ENCODE measurements around the gene UTY. TPM values are rescaled to one million over a fixed set of nuclear protein-coding genes. Genes with fewer than 3 reads are reported as not detected.
"Not testable (repeated sequence)": the region's sequence is repeated elsewhere in the genome, so short reads cannot be mapped to it uniquely, and the experiment has no call there.

The UTY gene
- total and polyA plus RNA-seq, 2 donors, result 9.4 TPM; not detected in 1

DNA sequence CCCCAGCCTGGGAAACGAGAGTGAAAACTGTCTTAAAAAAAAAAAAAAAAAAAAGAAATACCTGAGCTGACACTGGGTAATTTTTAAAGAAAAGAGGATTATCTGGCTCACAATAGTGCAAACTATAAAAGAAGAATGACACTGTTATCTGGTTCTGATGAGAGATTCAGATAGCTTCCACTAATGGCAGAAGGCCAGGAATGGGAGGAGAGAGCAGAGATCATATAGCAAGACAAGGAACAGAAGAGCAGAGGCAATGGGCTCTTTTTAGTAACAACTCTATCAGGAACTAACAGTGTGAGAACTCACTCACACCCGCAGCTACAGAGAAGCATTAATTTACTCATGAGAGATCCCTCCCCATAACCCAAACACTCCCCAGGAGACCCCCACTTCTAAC lies 184.8 kb downstream of the UTY start:
- Histone ChIP-seq H3K27me3 (ENCODE audit: control insufficient read depth in 2 of 2, insufficient read depth in 1 of 2, low read length in 1 of 2) (no peaks in the 10 kb centered on the region), H3K36me3 (ENCODE audit: control insufficient read depth in 2 of 2, insufficient read depth in 2 of 2, low read length in 1 of 2) (peaks cover 0 to 19% of the 10 kb centered on the region in 2 donors), H3K27ac (ENCODE audit: low read depth in 1 of 2, low read length in 1 of 2) (no peak overlapping the region), H3K9me3 (ENCODE audit: control insufficient read depth in 2 of 2, insufficient read depth in 1 of 2, low read length in 1 of 2) (no peaks in the 10 kb centered on the region), H3K4me1 (ENCODE audit: control insufficient read depth in 2 of 2, insufficient read depth in 2 of 2, low read length in 2 of 2) (no peaks in the 10 kb centered on the region), H3K4me3 (ENCODE audit: low read length in 2 of 2) (no peak overlapping the region)
- WGBS, result 94% methylated on average over 2 of the region's 2 CpGs
- DNase-seq (ENCODE audit: low read depth in 6 of 9, low spot score in 9 of 9), result no peak

DNA sequence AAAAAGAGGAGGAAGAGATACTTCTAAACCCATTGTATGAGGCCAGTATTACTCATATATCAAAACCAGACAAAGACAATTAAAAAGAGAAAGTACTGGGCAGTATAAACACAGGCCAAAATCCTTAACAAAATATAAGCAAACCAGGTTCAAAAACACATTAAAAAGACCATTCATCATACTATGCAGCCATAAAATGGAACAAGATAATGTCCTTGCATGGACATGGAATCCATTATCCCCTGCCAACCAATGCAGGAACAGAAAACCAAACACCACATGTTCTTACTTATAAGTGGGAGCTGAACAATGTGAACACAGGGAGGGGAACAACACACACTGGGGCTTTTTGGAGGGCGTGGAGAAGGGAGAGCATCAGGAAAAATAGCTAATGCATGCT lies 188.6 kb downstream of the UTY start:
- Histone ChIP-seq H3K4me3 (ENCODE audit: low read length in 2 of 2) (no peak overlapping the region), H3K36me3 (ENCODE audit: control insufficient read depth in 2 of 2, insufficient read depth in 2 of 2, low read length in 1 of 2) (peaks cover 0 to 25% of the 10 kb centered on the region in 2 donors), H3K4me1 (ENCODE audit: control insufficient read depth in 2 of 2, insufficient read depth in 2 of 2, low read length in 2 of 2) (no peaks in the 10 kb centered on the region), H3K27me3 (ENCODE audit: control insufficient read depth in 2 of 2, insufficient read depth in 1 of 2, low read length in 1 of 2) (no peaks in the 10 kb centered on the region), H3K9me3 (ENCODE audit: control insufficient read depth in 2 of 2, insufficient read depth in 1 of 2, low read length in 1 of 2) (peaks cover 0 to 2% of the 10 kb centered on the region in 2 donors), H3K27ac (ENCODE audit: low read depth in 1 of 2, low read length in 1 of 2) (no peak overlapping the region)
- DNase-seq (ENCODE audit: low read depth in 6 of 9, low spot score in 9 of 9), result no peak
- 100% methylated on average over 1 of the region's 1 CpG for WGBS

DNA sequence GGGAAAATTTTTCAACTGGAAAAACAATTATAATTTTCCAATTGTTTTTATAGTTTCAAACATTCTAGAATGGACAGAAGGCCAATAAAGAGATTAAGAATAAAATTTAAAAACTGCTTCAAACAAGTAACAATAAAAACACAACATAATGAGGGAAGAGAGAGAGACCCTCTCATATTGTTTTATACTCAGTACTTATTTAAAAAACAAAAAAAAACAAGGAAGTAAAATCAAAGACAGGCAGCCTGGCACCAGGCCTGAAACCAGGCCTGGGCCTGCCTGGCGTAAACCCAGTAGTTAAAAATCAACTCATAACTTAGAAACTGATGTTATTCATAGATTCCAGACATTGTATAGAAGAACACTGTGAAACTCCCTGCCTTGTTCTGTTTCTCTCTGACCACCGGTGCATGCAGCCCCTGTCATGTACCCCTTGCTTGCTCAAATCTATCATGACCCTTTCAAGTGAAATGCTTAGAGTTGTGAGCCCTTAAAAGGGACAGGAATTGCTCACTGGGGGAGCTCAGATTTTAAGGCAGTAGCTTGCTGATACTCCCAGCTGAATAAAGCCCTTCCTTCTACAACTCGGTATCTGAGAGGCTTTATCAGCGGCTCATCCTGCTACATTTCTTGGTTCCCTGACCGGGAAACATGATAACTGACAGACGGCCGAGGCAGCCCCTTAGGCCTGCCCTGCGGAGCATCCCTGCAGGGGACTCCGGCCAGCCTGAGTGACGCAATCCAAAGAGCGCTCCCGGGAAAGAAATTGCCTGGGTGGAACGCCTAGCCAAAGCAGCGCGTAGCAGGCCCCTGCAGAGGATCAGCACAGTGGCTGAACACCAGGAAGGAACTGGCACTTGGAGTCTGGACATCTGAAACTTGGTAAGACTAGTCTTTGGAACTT lies 197.4 kb downstream of the UTY start:
- not testable (repeated sequence) for H3K27ac ChIP-seq (ENCODE audit: low read depth in 1 of 2, low read length in 1 of 2); H3K27me3 ChIP-seq (ENCODE audit: control insufficient read depth in 2 of 2, insufficient read depth in 1 of 2, low read length in 1 of 2); DNase-seq (ENCODE audit: low read depth in 6 of 9, low spot score in 9 of 9); H3K4me3 ChIP-seq (ENCODE audit: low read length in 2 of 2); H3K4me1 ChIP-seq (ENCODE audit: control insufficient read depth in 2 of 2, insufficient read depth in 2 of 2, low read length in 2 of 2); H3K9me3 ChIP-seq (ENCODE audit: control insufficient read depth in 2 of 2, insufficient read depth in 1 of 2, low read length in 1 of 2)
- peaks cover 0 to 25% of the 10 kb centered on the region in 2 donors for H3K36me3 ChIP-seq (ENCODE audit: control insufficient read depth in 2 of 2, insufficient read depth in 2 of 2, low read length in 1 of 2)
- WGBS, result 97% methylated on average over 15 of the region's 15 CpGs

DNA sequence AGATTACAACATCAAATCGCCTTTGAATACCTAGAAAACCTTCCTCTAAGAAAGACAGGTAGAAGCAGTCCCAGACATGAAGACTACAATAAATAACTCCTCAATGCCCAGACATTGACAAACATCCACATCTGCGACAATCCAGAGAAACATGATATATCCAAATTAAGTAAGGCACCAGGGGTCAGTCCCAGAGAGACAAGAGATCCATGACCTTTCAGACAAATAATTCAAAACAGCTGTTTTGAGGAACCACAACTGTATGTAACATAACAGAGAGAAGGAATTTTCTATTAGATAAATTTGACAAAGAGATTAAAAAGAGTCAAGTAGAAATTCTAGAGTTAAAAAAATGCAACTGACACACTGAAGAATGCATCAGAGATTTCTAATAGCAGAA lies 200.3 kb downstream of the UTY start:
- no peaks in the 10 kb centered on the region for H3K4me1 ChIP-seq (ENCODE audit: control insufficient read depth in 2 of 2, insufficient read depth in 2 of 2, low read length in 2 of 2)
- peaks cover 0 to 21% of the 10 kb centered on the region in 2 donors for H3K36me3 ChIP-seq (ENCODE audit: control insufficient read depth in 2 of 2, insufficient read depth in 2 of 2, low read length in 1 of 2)
- H3K4me3 ChIP-seq (ENCODE audit: low read length in 2 of 2), result no peak overlapping the region
- no peak overlapping the region for H3K27ac ChIP-seq (ENCODE audit: low read depth in 1 of 2, low read length in 1 of 2)
- WGBS, result 98% methylated on average over 2 of the region's 2 CpGs
- H3K27me3 ChIP-seq (ENCODE audit: control insufficient read depth in 2 of 2, insufficient read depth in 1 of 2, low read length in 1 of 2), result no peaks in the 10 kb centered on the region
- no peaks in the 10 kb centered on the region for H3K9me3 ChIP-seq (ENCODE audit: control insufficient read depth in 2 of 2, insufficient read depth in 1 of 2, low read length in 1 of 2)
- DNase-seq (ENCODE audit: low read depth in 6 of 9, low spot score in 9 of 9), result no peak

DNA sequence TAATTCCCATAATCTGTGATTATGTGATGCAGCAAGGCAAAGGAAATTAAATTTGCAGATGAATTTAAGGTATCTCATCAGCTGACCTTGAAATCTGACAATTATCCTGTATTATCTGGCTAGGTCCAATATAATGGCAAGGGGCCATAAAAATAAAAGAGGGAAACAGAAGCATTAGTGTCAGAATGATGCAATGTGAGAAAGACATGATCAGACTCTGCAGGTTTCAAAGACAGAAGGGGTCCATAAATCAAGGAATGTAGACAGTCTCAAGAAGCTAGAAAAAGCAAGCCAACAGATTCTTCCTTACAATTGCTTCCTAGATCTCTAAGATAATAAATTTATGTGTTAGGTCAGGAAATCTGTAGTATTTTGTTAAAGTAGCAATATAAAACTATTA lies 208.1 kb downstream of the UTY start:
- H3K4me1 ChIP-seq (ENCODE audit: control insufficient read depth in 2 of 2, insufficient read depth in 2 of 2, low read length in 2 of 2), result no peaks in the 10 kb centered on the region
- DNase-seq (ENCODE audit: low read depth in 6 of 9, low spot score in 9 of 9), result no peak
- H3K4me3 ChIP-seq (ENCODE audit: low read length in 2 of 2), result no peak overlapping the region
- no peaks in the 10 kb centered on the region for H3K9me3 ChIP-seq (ENCODE audit: control insufficient read depth in 2 of 2, insufficient read depth in 1 of 2, low read length in 1 of 2)
- peaks cover 0 to 14% of the 10 kb centered on the region in 2 donors for H3K36me3 ChIP-seq (ENCODE audit: control insufficient read depth in 2 of 2, insufficient read depth in 2 of 2, low read length in 1 of 2)
- no peak overlapping the region for H3K27ac ChIP-seq (ENCODE audit: low read depth in 1 of 2, low read length in 1 of 2)
- H3K27me3 ChIP-seq (ENCODE audit: control insufficient read depth in 2 of 2, insufficient read depth in 1 of 2, low read length in 1 of 2), result no peaks in the 10 kb centered on the region

DNA sequence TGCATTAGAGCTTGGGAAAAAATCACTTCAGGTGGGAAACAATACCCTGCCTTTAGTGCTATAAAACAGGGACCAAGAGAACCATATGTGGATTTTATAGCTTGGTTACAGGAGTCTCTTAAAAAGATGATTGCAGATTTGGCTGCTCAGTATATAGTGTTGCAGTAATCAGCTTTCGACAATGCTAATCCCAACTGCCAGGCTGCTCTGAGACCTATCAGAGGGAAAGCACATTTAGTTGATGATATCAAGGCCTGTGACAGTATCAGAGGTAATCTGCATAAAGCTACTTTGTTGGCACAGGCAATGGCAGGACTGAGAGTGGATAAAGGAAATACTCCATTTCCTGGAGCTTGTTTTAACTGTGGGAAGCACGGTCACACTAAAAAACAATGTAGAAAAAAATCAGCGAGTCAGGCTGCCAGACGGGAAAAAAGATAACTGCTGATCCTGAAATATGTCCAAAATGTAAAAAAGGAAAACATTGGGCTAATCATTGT lies 225.8 kb downstream of the UTY start:
- not testable (repeated sequence) for H3K27me3 ChIP-seq (ENCODE audit: control insufficient read depth in 2 of 2, insufficient read depth in 1 of 2, low read length in 1 of 2); H3K9me3 ChIP-seq (ENCODE audit: control insufficient read depth in 2 of 2, insufficient read depth in 1 of 2, low read length in 1 of 2); H3K27ac ChIP-seq (ENCODE audit: low read depth in 1 of 2, low read length in 1 of 2); H3K4me1 ChIP-seq (ENCODE audit: control insufficient read depth in 2 of 2, insufficient read depth in 2 of 2, low read length in 2 of 2); H3K36me3 ChIP-seq (ENCODE audit: control insufficient read depth in 2 of 2, insufficient read depth in 2 of 2, low read length in 1 of 2); H3K4me3 ChIP-seq (ENCODE audit: low read length in 2 of 2); DNase-seq (ENCODE audit: low read depth in 6 of 9, low spot score in 9 of 9)
- WGBS, result 98% methylated on average over 4 of the region's 4 CpGs

DNA sequence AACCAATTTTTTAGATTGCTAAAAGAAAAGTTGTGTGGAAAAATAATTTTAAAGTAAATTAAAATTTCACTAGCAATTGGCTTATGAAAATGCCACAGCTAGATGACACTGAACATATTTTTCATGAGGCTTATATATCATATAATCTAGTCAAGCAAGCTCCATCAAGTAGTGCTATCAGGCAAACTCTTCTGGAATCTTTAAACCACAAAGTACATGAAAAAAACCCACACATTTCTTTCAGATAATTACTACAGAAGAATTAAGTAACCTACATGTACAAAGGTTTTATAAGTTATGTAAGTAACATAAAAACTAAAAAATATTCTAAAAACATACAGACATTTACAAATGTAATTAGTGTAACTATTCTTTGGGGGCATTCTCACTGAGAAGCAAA lies 229.4 kb downstream of the UTY start:
- H3K27me3 ChIP-seq (ENCODE audit: control insufficient read depth in 2 of 2, insufficient read depth in 1 of 2, low read length in 1 of 2), result no peaks in the 10 kb centered on the region
- DNase-seq (ENCODE audit: low read depth in 6 of 9, low spot score in 9 of 9), result no peak
- no peaks in the 10 kb centered on the region for H3K36me3 ChIP-seq (ENCODE audit: control insufficient read depth in 2 of 2, insufficient read depth in 2 of 2, low read length in 1 of 2)
- no peak overlapping the region for H3K4me3 ChIP-seq (ENCODE audit: low read length in 2 of 2)
- H3K4me1 ChIP-seq (ENCODE audit: control insufficient read depth in 2 of 2, insufficient read depth in 2 of 2, low read length in 2 of 2), result no peaks in the 10 kb centered on the region
- no peaks in the 10 kb centered on the region for H3K9me3 ChIP-seq (ENCODE audit: control insufficient read depth in 2 of 2, insufficient read depth in 1 of 2, low read length in 1 of 2)
- no peak overlapping the region for H3K27ac ChIP-seq (ENCODE audit: low read depth in 1 of 2, low read length in 1 of 2)

DNA sequence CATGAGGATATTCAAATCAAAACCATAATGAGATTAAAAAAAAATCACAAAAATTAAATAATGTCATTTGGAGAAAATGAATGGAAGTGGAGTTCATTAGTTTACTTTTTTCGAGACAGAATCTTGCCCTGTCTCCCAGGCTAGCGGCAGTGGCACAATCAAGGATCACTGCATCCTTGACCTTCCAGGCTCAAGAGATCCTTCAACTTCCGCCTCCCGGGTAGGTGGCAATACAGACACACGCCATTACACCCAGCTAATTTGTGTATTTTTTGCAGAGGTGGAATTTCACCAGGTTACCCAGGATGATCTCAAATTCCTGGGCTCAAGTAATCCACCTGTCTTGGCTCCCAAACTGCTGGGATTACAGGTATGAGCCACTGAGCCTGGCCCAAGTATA lies 236.1 kb downstream of the UTY start:
- H3K36me3 ChIP-seq (ENCODE audit: control insufficient read depth in 2 of 2, insufficient read depth in 2 of 2, low read length in 1 of 2), result peaks cover 0 to 3% of the 10 kb centered on the region in 2 donors
- H3K4me1 ChIP-seq (ENCODE audit: control insufficient read depth in 2 of 2, insufficient read depth in 2 of 2, low read length in 2 of 2), result no peaks in the 10 kb centered on the region
- 96% methylated on average over 5 of the region's 5 CpGs for WGBS
- no peak overlapping the region for H3K4me3 ChIP-seq (ENCODE audit: low read length in 2 of 2)
- DNase-seq (ENCODE audit: low read depth in 6 of 9, low spot score in 9 of 9), result no peak
- H3K27me3 ChIP-seq (ENCODE audit: control insufficient read depth in 2 of 2, insufficient read depth in 1 of 2, low read length in 1 of 2), result no peaks in the 10 kb centered on the region
- H3K27ac ChIP-seq (ENCODE audit: low read depth in 1 of 2, low read length in 1 of 2), result no peak overlapping the region
- H3K9me3 ChIP-seq (ENCODE audit: control insufficient read depth in 2 of 2, insufficient read depth in 1 of 2, low read length in 1 of 2), result no peaks in the 10 kb centered on the region

DNA sequence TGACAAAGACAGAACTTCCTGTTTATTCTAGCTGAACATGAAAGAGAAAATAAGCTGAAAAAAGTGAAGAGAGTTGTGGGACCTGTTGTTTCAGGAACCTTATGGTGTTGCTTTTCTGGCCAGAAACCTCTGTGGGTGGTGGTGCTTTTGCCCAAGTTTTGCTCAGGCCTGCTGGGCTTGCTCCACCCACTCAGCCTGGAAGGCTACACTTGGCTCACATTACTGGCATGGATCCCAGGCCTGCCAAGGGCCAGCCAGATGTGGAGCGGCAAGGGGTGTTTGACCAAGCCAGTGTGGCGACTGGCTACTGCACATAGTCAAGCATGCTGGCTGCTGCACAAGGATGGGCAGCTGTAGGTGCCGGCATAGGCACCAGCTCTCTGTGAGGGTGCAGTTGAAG lies 245.9 kb downstream of the UTY start:
- 99% methylated on average over 3 of the region's 3 CpGs for WGBS

More for the DNA sequence above, 245.9 kb downstream of the UTY start:
- DNase-seq (ENCODE audit: low read depth in 6 of 9, low spot score in 9 of 9), result no peak
- Histone ChIP-seq H3K9me3 (ENCODE audit: control insufficient read depth in 2 of 2, insufficient read depth in 1 of 2, low read length in 1 of 2) (peaks cover 0 to 1% of the 10 kb centered on the region in 2 donors), H3K4me3 (ENCODE audit: low read length in 2 of 2) (no peak overlapping the region), H3K27me3 (ENCODE audit: control insufficient read depth in 2 of 2, insufficient read depth in 1 of 2, low read length in 1 of 2) (no peaks in the 10 kb centered on the region), H3K27ac (ENCODE audit: low read depth in 1 of 2, low read length in 1 of 2) (no peak overlapping the region), H3K4me1 (ENCODE audit: control insufficient read depth in 2 of 2, insufficient read depth in 2 of 2, low read length in 2 of 2) (no peaks in the 10 kb centered on the region), H3K36me3 (ENCODE audit: control insufficient read depth in 2 of 2, insufficient read depth in 2 of 2, low read length in 1 of 2) (peaks cover 0 to 27% of the 10 kb centered on the region in 2 donors)

Measured in thymus (tissue), 11 donors.